PFSK-1 (cell line): Measurements from ENCODE around the gene NOG.
A peak's percentile ranks its signal among the peaks of the same experiment; 100 is the strongest.

Source experiments
- POLR2AphosphoS5 ChIP-seq: IDR thresholded peaks from 2 replicates; pipeline ENCODE4 v1.6.1; 2012; ENCODE audit warnings: low read depth, mild to moderate bottlenecking, control low read depth, low read length, moderate library complexity
- SIN3A ChIP-seq: IDR thresholded peaks from 2 replicates; pipeline ENCODE4 v1.6.1; 2012; ENCODE audit warnings: mild to moderate bottlenecking, low read length, moderate library complexity, borderline replicate concordance; ENCODE audit not compliant: insufficient read depth
- TF ChIP-seq, protein P1 (sequence below), 2 experiments: IDR thresholded peaks; 2 replicates each; pipeline versions ENCODE4 v1.6.1 to v1.8.0; 2011 to 2012; ENCODE audit warnings: low read depth in 2 of 2, low read length in 2 of 2, control low read depth in 1 of 2, inconsistent platforms in 1 of 2, mild to moderate bottlenecking in 1 of 2, moderate library complexity in 1 of 2; ENCODE audit not compliant: insufficient read depth in 1 of 2

DNA sequence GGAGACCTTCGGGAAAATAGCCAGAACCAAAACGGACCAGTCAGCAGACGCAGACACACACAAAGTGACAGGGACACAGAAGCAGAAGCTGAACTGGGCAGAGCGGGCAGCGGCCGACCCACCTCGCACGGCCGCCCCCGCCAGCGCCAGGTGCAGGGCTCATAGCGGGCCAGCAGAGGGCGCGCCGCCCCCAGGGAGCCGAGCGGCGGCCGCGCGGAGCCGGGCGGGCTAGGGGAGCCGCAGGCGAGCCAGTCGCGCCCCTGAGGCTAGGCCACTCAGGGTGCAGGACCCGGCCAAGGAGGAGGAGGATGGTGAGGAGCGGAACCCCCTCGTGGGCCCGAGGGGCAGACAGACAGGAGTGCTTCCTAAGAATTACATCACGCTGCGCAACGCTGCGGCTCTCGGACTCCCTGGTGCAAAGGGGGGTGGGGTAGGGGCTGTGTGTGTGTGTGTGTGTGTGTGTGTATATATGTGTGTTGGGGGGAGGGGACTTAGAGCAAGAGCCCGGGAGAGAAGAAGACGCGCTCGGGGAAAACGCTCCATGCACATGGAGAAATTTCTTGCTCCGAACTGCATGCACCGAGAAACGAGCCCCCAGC is 913 bp upstream of the NOG start:
- TF ChIP-seq POLR2AphosphoS5 = no peak
- TF ChIP-seq SIN3A = no peak
- TF ChIP-seq, protein P1, sequence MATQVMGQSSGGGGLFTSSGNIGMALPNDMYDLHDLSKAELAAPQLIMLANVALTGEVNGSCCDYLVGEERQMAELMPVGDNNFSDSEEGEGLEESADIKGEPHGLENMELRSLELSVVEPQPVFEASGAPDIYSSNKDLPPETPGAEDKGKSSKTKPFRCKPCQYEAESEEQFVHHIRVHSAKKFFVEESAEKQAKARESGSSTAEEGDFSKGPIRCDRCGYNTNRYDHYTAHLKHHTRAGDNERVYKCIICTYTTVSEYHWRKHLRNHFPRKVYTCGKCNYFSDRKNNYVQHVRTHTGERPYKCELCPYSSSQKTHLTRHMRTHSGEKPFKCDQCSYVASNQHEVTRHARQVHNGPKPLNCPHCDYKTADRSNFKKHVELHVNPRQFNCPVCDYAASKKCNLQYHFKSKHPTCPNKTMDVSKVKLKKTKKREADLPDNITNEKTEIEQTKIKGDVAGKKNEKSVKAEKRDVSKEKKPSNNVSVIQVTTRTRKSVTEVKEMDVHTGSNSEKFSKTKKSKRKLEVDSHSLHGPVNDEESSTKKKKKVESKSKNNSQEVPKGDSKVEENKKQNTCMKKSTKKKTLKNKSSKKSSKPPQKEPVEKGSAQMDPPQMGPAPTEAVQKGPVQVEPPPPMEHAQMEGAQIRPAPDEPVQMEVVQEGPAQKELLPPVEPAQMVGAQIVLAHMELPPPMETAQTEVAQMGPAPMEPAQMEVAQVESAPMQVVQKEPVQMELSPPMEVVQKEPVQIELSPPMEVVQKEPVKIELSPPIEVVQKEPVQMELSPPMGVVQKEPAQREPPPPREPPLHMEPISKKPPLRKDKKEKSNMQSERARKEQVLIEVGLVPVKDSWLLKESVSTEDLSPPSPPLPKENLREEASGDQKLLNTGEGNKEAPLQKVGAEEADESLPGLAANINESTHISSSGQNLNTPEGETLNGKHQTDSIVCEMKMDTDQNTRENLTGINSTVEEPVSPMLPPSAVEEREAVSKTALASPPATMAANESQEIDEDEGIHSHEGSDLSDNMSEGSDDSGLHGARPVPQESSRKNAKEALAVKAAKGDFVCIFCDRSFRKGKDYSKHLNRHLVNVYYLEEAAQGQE (IDR thresholded peaks at IDR 0.05; ENCODE audit: insufficient read depth in 1 of 2, low read depth in 2 of 2, low read length in 2 of 2) = 0 out of 4 replicates have a peak, but pooled peaks of 1 of the 2 experiments have one; percentile 12
